ENCODE data around the gene FAM221B. TPM values are rescaled to one million over a fixed set of nuclear protein-coding genes. Genes with fewer than 3 reads are reported as not detected.

The FAM221B gene
- total and polyA plus RNA-seq, 2 donors (not counting 1 experiment from before 2014, with no cell fraction given) = not detected

DNA sequence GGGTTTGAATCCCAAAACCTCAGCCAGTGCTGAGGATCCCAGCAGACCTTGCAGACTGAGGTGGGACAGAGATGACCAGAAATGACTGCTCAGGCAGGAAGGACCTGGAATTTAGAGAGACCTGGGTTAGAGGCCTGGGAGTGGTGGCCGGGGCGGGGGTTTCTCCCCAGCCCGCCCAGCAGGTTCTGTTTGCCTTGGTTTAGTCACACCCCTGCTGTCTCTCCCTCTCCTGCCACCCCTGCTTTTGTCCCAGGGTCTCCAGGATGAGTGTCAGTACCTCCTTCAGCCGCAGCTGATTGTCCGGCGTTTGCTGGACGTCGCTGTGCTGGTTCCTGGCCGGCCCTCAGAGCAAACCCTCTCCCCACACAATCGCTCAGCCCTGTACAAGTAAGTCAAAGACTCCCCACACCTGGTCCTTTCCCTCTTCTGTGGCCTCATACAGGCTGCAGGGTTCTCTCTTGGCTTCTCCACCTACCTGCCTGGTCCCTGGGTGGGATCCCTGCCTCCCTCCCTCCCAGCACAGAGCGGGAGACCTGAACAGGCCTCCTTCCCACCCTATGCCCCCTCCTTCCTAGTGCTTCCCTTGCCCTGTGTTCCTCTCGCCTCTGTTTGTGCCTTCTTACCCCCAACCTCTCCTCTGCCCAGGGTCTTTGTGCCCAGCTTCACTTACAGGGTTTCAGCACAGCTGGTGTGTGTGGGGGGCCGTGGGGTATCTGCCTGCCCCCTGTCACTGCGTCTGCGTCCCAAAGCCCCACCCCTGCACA, 12.5 kb upstream of the FAM221B start:
- ChIA-PET POLR2A (no interaction called here), CTCF (interaction anchor here (0.7 to 7.4 kb wide), 5 partner anchors 14 to 172 kb away, joined by 3 to 54 read pairs (median 3); partner anchors contain the start of genes FAM221B and TMEM8B)
- H2AFZ ChIP-seq (ENCODE audit: insufficient read depth, low read depth, low read length, poor library complexity, severe bottlenecking) = no peak overlapping the region
- no peak for ATAC-seq (ENCODE audit: low read depth)
- H3K9me3 ChIP-seq (ENCODE audit: control extremely low read depth in 1 of 3, control insufficient read depth in 2 of 3, insufficient read depth in 1 of 3, low read length in 2 of 3) = no peaks in the 10 kb centered on the region
- no peak overlapping the region for H3K9ac ChIP-seq (ENCODE audit: low read length)
- no peak overlapping the region for H3K4me3 Mint-ChIP-seq
- no peak overlapping the region for H3K27ac ChIP-seq (ENCODE audit: low read length in 2 of 2)
- H3K27me3 Mint-ChIP-seq = no peaks in the 10 kb centered on the region
- intact Hi-C loops (cut with micrococcal nuclease) = no loop called here
- no peaks in the 10 kb centered on the region for H4K20me1 ChIP-seq (ENCODE audit: control insufficient read depth, insufficient read depth, low read length, poor library complexity, severe bottlenecking)
- H3K27me3 ChIP-seq (replicated peaks in 1 of 4; ENCODE audit: control extremely low read depth in 1 of 4, control insufficient read depth in 3 of 4, insufficient read depth in 4 of 4, low read length in 3 of 4) = no peaks in the 10 kb centered on the region
- H3K4me2 ChIP-seq (replicated peaks; ENCODE audit: low read depth, low read length, poor library complexity, severe bottlenecking) = no peak overlapping the region
- no peak overlapping the region for H3K4me3 ChIP-seq (ENCODE audit: control extremely low read depth in 1 of 5, extremely low read depth in 1 of 5, insufficient read depth in 1 of 5, low read depth in 2 of 5, low read length in 4 of 5)
- H3K27ac Mint-ChIP-seq = no peak overlapping the region
- DNase-seq = no peak
- no peak for TF ChIP-seq EZH2 (IDR thresholded peaks at IDR 0.05; ENCODE audit: borderline replicate concordance, insufficient read depth, low read depth, low read length, poor library complexity, severe bottlenecking)
- no peaks in the 10 kb centered on the region for H3K36me3 ChIP-seq (replicated peaks in 1 of 2; ENCODE audit: control extremely low read depth in 1 of 2, control insufficient read depth in 1 of 2, extremely low read depth in 1 of 2, insufficient read depth in 2 of 2, low read length in 1 of 2)
- peaks cover 46 to 55% of the 10 kb centered on the region in 2 donors for H3K4me1 ChIP-seq (ENCODE audit: control insufficient read depth in 2 of 2, insufficient read depth in 2 of 2, low read length in 2 of 2)
- no peaks in the 10 kb centered on the region for H3K9me3 Mint-ChIP-seq (ENCODE audit: insufficient read depth)
- H3K4me1 Mint-ChIP-seq = peaks cover 50% of the 10 kb centered on the region
- 99% methylated on average over 13 of the region's 15 CpGs for WGBS (ENCODE audit: insufficient coverage)
- H3K79me2 ChIP-seq (ENCODE audit: control insufficient read depth, insufficient read depth, low read length) = peaks cover 3% of the 10 kb centered on the region

DNA sequence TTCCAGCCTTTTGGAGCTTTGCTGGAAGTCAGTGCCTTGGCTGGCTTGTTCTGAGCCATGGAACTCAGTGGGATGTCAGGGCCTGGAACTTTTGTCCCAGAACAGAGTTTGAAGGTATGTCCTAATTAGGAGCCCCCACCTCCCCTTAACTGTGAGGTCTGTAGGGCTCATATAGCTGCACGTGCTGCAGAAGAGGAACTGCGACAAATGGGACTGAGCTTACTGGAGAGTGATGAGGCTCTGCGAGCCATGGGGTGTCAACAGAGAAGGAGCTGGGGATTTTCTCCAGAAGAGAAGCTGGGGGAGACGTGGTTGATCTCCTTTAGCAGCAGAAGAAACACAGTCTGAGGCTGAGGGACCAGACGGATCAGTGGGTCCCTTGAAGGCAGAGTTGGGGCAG, 11.4 kb upstream of the FAM221B start:
- Histone ChIP-seq H3K9ac (ENCODE audit: low read length) (no peak overlapping the region), H2AFZ (ENCODE audit: insufficient read depth, low read depth, low read length, poor library complexity, severe bottlenecking) (no peak overlapping the region), H3K36me3 (replicated peaks in 1 of 2; ENCODE audit: control extremely low read depth in 1 of 2, control insufficient read depth in 1 of 2, extremely low read depth in 1 of 2, insufficient read depth in 2 of 2, low read length in 1 of 2) (no peaks in the 10 kb centered on the region), H3K79me2 (ENCODE audit: control insufficient read depth, insufficient read depth, low read length) (peaks cover 3% of the 10 kb centered on the region), H3K4me1 (ENCODE audit: control insufficient read depth in 2 of 2, insufficient read depth in 2 of 2, low read length in 2 of 2) (peaks cover 38 to 52% of the 10 kb centered on the region in 2 donors), H3K4me2 (replicated peaks; ENCODE audit: low read depth, low read length, poor library complexity, severe bottlenecking) (no peak overlapping the region), H3K27ac (ENCODE audit: low read length in 2 of 2) (no peak overlapping the region), H3K4me3 (ENCODE audit: control extremely low read depth in 1 of 5, extremely low read depth in 1 of 5, insufficient read depth in 1 of 5, low read depth in 2 of 5, low read length in 4 of 5) (no peak overlapping the region), H3K27me3 (replicated peaks in 1 of 4; ENCODE audit: control extremely low read depth in 1 of 4, control insufficient read depth in 3 of 4, insufficient read depth in 4 of 4, low read length in 3 of 4) (no peaks in the 10 kb centered on the region), H3K9me3 (ENCODE audit: control extremely low read depth in 1 of 3, control insufficient read depth in 2 of 3, insufficient read depth in 1 of 3, low read length in 2 of 3) (no peaks in the 10 kb centered on the region), H4K20me1 (ENCODE audit: control insufficient read depth, insufficient read depth, low read length, poor library complexity, severe bottlenecking) (no peaks in the 10 kb centered on the region)
- Mint-ChIP-seq H3K4me1 (peaks cover 49% of the 10 kb centered on the region), H3K4me3 (no peak overlapping the region), H3K27ac (no peak overlapping the region), H3K9me3 (ENCODE audit: insufficient read depth) (no peaks in the 10 kb centered on the region), H3K27me3 (no peaks in the 10 kb centered on the region)
- TF ChIP-seq EZH2 (IDR thresholded peaks at IDR 0.05; ENCODE audit: borderline replicate concordance, insufficient read depth, low read depth, low read length, poor library complexity, severe bottlenecking) = no peak
- TF ChIP-seq, protein P1, sequence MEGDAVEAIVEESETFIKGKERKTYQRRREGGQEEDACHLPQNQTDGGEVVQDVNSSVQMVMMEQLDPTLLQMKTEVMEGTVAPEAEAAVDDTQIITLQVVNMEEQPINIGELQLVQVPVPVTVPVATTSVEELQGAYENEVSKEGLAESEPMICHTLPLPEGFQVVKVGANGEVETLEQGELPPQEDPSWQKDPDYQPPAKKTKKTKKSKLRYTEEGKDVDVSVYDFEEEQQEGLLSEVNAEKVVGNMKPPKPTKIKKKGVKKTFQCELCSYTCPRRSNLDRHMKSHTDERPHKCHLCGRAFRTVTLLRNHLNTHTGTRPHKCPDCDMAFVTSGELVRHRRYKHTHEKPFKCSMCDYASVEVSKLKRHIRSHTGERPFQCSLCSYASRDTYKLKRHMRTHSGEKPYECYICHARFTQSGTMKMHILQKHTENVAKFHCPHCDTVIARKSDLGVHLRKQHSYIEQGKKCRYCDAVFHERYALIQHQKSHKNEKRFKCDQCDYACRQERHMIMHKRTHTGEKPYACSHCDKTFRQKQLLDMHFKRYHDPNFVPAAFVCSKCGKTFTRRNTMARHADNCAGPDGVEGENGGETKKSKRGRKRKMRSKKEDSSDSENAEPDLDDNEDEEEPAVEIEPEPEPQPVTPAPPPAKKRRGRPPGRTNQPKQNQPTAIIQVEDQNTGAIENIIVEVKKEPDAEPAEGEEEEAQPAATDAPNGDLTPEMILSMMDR (IDR thresholded peaks at IDR 0.05) = no peak
- ATAC-seq (ENCODE audit: low read depth) (peak; percentile 39), DNase-seq (peak; percentile 41)
- WGBS (ENCODE audit: insufficient coverage) = 22% methylated on average over 5 of the region's 5 CpGs
- ChIA-PET CTCF (interaction anchor here (0.8 to 7.4 kb wide), 5 partner anchors 13 to 104 kb away, joined by 3 to 54 read pairs (median 5); partner anchors contain the start of genes FAM221B and TMEM8B), POLR2A (no interaction called here)
- intact Hi-C loops (cut with micrococcal nuclease) = no loop called here

Data from B cell (primary cell).